Stimulated activated CD8-positive, alpha-beta memory T cell treated with anti-CD3 and anti-CD28 coated beads, Interleukin-15, amount 100 ng/mL, for 1 hour (primary cell): ENCODE results near the gene VPS39.

Experiments used
- DNase-seq: peaks from one replicate; pipeline ENCODE4 v3.0.0-alpha.2; 2020; ENCODE audit warnings: low read depth

The VPS39 gene

DNA sequence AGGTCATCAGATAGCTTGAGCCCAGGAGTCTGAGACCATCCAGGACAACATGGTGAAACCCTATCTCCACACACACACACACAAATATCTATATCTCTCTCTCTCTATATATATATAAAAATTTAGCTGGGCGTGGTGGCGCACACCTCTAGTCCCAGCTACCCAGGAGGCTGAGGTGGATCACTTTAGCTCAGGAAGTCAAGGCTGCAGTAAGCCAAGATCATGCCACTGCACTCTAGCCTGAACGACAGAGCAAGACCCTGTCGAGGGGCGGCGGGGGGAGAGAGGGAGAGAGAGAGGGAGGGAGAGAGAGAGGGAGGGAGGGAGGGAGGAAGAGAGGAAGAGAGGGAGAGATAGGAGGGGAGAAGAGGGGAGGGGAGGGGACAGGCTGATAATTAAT lies 79.6 kb downstream of the VPS39 start:
- no peak for DNase-seq

DNA sequence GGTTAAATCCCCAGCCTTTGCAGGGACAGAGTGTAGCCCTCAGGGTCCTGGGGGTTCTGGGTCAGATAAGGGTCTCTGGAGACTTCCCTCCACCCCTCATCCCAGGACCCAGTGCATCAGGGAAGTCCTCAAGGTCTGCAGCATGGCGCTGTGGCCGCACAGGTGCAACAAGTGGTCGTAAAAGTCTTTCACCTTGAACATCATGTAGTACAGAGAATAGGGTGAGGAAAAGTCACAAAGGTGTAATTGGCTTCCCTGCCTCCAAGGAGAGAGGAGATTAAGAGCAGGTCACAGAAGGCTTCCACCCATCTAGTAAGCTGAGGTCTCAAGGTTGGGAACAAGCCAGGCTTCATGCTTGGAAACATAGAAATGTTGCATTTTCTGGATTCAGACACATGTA lies 84.6 kb downstream of the VPS39 start:
- DNase-seq = no peak

DNA sequence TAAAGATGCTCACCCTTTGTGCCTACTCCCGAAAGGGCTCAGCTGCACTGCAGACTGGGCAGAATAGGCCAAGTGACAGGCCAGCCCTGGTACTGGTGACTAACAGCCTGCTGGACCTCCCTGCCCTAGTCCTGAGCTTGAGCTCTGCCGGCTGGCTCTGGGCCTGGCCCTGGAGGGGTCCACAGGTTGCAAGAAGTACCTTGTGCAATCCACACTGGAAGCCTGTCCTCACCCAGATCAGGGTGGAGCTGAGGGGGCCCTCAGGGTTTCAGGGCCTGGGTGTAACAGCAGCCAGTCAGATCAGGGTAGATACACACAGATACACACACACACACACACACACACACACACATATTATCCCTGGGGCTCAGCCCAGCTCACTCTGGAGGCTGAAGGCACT lies 86.4 kb downstream of the VPS39 start:
- DNase-seq = no peak

DNA sequence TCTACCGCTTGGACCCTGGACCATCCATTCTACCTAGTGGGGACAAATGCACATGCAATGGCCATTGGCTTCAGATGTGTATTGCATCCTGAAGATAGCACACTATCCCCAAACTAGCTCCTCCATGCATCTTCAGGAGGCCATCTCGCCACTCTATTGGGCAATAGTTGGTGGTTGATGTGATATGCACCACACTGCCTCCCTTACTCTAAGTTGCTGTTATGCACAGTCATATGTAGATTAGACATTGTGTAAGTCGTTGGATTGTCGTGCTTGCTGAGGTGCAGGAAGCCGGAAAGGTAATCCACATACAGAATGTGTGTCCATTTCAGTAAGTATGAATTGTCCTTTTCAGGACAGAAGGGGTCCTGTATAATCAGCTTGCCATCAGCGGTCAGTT lies 87.1 kb downstream of the VPS39 start:
- no peak for DNase-seq

DNA sequence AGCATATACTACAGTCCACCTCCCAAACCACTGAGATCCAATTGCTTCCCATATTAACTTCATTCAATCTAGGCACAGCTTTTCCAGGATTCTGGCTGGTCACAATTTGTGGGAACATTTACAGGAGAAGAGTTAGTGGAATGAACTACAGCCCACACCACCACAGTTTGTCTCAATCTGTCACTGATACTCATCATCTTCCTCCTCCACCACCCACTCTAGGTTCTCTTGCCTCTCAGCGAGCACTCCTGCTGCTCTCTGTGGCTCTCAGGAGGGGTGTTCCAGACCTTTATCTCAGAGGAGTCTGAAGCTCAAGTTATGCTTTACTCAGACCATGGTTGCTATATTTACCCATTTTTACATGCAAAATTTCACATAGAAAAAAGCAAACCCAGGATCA lies 87.8 kb downstream of the VPS39 start:
- no peak for DNase-seq

DNA sequence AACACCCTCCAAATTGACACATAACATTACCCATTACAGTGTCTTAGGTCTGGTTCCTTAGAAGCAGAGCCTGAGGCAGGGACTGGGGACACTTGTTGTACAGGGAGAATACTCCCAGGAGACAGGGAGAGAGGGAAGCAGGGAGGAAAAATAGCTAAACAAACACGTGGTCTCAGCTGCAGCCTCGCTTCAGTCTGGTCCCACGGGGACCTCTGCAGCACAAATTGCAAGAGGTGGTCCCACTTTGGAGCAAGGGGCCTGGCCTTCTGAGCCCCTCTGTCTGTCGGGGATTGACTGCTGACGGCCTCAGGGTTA lies 88.7 kb downstream of the VPS39 start:
- no peak for DNase-seq

DNA sequence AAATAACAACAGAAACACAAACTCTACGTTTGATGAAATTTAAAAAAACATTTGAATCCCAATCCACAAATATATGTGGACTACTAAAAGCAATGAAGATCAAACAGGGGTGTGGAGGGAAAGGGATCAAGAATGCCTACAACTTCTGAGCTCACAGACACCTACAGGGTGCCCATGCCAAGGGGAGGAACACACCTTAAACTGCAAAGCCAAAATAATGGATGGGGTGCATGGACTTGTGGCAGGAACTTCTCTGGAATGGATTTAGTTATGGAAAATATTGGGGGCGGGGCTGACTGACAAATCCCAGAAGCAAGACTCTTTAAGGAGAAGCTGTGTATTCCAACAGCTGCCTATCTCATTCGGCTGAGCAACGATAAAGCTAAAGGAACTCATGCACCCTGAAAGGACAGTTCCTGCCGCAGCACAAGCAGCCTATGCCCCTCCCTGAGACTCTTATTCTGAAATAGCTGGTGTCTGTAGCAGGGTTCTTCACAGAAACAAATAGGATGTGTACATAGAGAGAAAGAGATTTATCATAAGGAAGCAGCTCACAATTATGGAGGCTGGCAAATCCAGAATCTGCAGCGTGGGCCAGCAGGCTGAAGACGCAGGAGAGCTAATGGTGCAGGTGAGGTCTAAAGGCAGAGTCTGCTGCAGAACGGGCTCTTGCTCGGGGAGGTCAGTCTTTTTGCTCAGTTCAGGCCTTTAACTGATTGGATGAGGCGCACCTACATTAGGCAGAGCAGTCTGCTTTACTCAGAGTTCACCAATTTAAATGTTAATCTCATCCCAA lies 89.3 kb downstream of the VPS39 start:
- DNase-seq = no peak

DNA sequence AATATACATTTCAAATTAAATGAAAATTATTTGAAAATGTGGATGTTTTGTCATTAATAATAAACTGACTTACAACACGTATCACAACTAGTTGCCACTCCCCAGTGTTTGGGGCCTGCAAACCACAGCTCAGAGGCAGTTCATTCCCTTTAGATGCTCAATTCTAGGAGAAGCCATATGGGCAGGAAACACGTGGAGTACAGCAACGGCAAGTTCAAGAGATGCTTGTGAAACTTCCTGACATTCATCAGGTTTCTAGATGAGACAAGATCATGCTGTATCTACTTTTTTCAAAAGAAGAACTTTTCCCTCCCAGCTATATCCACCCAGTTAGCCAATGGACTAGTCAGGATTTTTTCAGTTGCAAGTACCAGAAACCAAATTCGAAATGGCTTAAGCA lies 96.2 kb downstream of the VPS39 start:
- DNase-seq = no peak

DNA sequence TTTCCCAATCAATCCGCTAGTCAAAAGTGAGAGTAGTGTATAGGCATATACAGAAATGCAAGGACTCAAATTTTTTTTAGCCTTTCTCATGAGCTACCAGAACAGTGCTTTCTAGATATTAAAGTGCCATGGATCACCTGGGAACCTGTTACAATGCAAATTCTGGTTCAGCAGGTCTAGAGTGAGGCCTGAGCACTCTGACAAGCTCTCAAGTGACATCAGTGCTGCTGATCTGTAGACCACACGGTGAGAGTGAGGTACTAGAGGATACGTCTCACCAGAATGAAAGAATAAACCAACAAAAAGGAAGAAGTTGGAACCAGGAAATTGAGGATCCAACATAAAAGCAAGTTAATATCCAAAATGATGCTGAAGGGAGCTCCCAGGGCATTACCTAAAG lies 97.7 kb downstream of the VPS39 start:
- DNase-seq = no peak

DNA sequence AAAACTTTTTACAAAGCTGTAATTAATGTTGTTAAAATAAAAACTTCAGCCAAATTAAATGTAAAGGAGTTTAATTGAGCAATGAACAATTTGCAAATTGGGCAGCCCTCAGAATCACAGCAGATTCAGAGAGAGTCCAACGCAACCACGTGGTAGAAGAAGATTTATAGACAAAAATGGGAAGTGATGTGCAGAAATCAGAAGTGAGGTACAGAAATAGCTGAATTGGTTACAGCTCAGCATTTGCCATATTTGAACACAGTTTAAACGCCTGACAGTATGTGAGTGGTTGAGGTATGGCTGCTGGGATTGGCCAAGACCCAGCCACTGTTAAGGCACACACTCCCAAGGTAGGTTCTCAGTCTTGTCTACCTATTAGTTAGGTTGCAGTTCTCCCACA lies 99.3 kb downstream of the VPS39 start:
- DNase-seq = no peak
